Astrocyte (in vitro differentiated cells and primary cell): Measurements from ENCODE around the gene LIN52.

Experiments used
- EZH2 ChIP-seq: IDR thresholded peaks from 2 replicates; pipeline ENCODE4 v1.6.1; 2012; ENCODE audit warnings: mild to moderate bottlenecking, low read length, inconsistent platforms; ENCODE audit not compliant: insufficient read depth
- TF ChIP-seq, protein P1 (sequence below): IDR thresholded peaks from 2 replicates; pipeline ENCODE4 v1.5.1; 2011; ENCODE audit warnings: low read depth, mild to moderate bottlenecking, inconsistent platforms, low read length, moderate library complexity; ENCODE audit not compliant: insufficient read depth

GRCh38 chr14:74148705-74149104, 63.9 kb downstream of the LIN52 start:
- TF ChIP-seq, protein P1, sequence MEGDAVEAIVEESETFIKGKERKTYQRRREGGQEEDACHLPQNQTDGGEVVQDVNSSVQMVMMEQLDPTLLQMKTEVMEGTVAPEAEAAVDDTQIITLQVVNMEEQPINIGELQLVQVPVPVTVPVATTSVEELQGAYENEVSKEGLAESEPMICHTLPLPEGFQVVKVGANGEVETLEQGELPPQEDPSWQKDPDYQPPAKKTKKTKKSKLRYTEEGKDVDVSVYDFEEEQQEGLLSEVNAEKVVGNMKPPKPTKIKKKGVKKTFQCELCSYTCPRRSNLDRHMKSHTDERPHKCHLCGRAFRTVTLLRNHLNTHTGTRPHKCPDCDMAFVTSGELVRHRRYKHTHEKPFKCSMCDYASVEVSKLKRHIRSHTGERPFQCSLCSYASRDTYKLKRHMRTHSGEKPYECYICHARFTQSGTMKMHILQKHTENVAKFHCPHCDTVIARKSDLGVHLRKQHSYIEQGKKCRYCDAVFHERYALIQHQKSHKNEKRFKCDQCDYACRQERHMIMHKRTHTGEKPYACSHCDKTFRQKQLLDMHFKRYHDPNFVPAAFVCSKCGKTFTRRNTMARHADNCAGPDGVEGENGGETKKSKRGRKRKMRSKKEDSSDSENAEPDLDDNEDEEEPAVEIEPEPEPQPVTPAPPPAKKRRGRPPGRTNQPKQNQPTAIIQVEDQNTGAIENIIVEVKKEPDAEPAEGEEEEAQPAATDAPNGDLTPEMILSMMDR, result no peak
- TF ChIP-seq EZH2, result no peak
